CD14-positive monocyte (primary cell): ENCODE measurements around the gene GRM8. TPM values are rescaled to one million over a fixed set of nuclear protein-coding genes. Genes with fewer than 3 reads are reported as not detected.
"Not testable (repeated sequence)": the region's sequence is repeated elsewhere in the genome, so short reads cannot be mapped to it uniquely, and the experiment has no call there.

Experiments
- DNase-seq, 3 donors: peaks; one replicate each; pipeline ENCODE4 v3.0.0-alpha.2; 2011 to 2022
- H2AFZ ChIP-seq: 2 replicates; pipeline ENCODE4 v1.6.0; 2012; ENCODE audit warnings: mild to moderate bottlenecking, low read depth, low read length, inconsistent platforms; ENCODE audit not compliant: insufficient read depth, poor library complexity, severe bottlenecking
- H3K27ac ChIP-seq, 2 donors: 1 replicate in 1 of 2; 2 replicates in 1 of 2; pipeline ENCODE4 v1.5.1; 2012 to 2013; ENCODE audit warnings: low read length in 2 of 2, control low read depth in 1 of 2, inconsistent platforms in 1 of 2, low read depth in 1 of 2, mild to moderate bottlenecking in 1 of 2
- H3K27me3 ChIP-seq, 2 donors: one replicate each; pipeline versions ENCODE4 v1.6.0 to v1.6.1; 2011 to 2013; ENCODE audit warnings: low read length in 2 of 2; ENCODE audit not compliant: control insufficient read depth in 2 of 2, insufficient read depth in 2 of 2
- H3K36me3 ChIP-seq, 2 donors: replicated peaks in 1 of 2; 1 replicate in 1 of 2; 2 replicates in 1 of 2; pipeline versions ENCODE4 v1.5.1 to v1.6.1; 2012 to 2013; ENCODE audit warnings: low read length in 2 of 2, control low read depth in 1 of 2, inconsistent platforms in 1 of 2, mild to moderate bottlenecking in 1 of 2; ENCODE audit not compliant: insufficient read depth in 2 of 2, control insufficient read depth in 1 of 2
- H3K4me1 ChIP-seq, 2 donors: 1 replicate in 1 of 2; 2 replicates in 1 of 2; pipeline versions ENCODE4 v1.5.1 to v1.6.1; 2012 to 2013; ENCODE audit warnings: low read length in 2 of 2, control low read depth in 1 of 2, inconsistent platforms in 1 of 2, mild to moderate bottlenecking in 1 of 2, moderate library complexity in 1 of 2; ENCODE audit not compliant: insufficient read depth in 2 of 2, control insufficient read depth in 1 of 2
- H3K4me2 ChIP-seq: replicated peaks from 2 replicates; pipeline ENCODE3; 2012; ENCODE audit warnings: low read length, moderate library complexity, mild to moderate bottlenecking; ENCODE audit not compliant: poor library complexity, severe bottlenecking; ENCODE audit errors: extremely low read depth
- H3K4me3 ChIP-seq, 3 experiments: fragments of 200-600 bp in 1 of 3; sonication (generic) in 1 of 3; replicated peaks in 1 of 3; 1 replicate in 2 of 3; 2 replicates in 1 of 3; pipeline ENCODE4 v1.5.1; 2011 to 2013; ENCODE audit warnings: low read length in 3 of 3, mild to moderate bottlenecking in 3 of 3, control low read depth in 2 of 3, low read depth in 2 of 3, inconsistent platforms in 1 of 3, moderate library complexity in 1 of 3
- H3K79me2 ChIP-seq: 2 replicates; pipeline ENCODE4 v1.6.0; 2012; ENCODE audit warnings: mild to moderate bottlenecking, control low read depth, inconsistent platforms, low read length, moderate library complexity; ENCODE audit not compliant: insufficient read depth
- H3K9ac ChIP-seq: 2 replicates; pipeline ENCODE4 v1.6.0; 2017; ENCODE audit warnings: low read length, mild to moderate bottlenecking; ENCODE audit not compliant: insufficient read depth, poor library complexity, severe bottlenecking
- H3K9me3 ChIP-seq, 2 donors: replicated peaks in 1 of 2; 1 replicate in 1 of 2; 2 replicates in 1 of 2; pipeline versions ENCODE4 v1.5.1 to v1.6.1; 2012 to 2013; ENCODE audit warnings: low read length in 2 of 2, control low read depth in 1 of 2; ENCODE audit not compliant: control insufficient read depth in 1 of 2, insufficient read depth in 1 of 2
- H4K20me1 ChIP-seq: 2 replicates; pipeline ENCODE4 v1.6.0; 2012; ENCODE audit warnings: mild to moderate bottlenecking, low read length, control low read depth, moderate library complexity; ENCODE audit not compliant: insufficient read depth
- H3K27ac Mint-ChIP-seq, 7 donors: one replicate each; pipeline ENCODE4 v1.8.0; 2020; ENCODE audit warnings: mild to moderate bottlenecking in 7 of 7, mixed read lengths in 7 of 7, moderate library complexity in 6 of 7, inconsistent platforms in 2 of 7
- H3K27me3 Mint-ChIP-seq, 3 donors: one replicate each; pipeline ENCODE4 v1.8.0; 2021 to 2022; ENCODE audit warnings: low read depth in 3 of 3, mild to moderate bottlenecking in 3 of 3, mixed read lengths in 3 of 3, moderate library complexity in 3 of 3, inconsistent platforms in 1 of 3
- H3K36me3 Mint-ChIP-seq, 2 donors: one replicate each; pipeline ENCODE4 v1.8.0; 2020; ENCODE audit warnings: mixed read lengths in 2 of 2, inconsistent platforms in 1 of 2, mild to moderate bottlenecking in 1 of 2
- H3K4me1 Mint-ChIP-seq: one replicate; pipeline ENCODE4 v1.8.0; 2020; ENCODE audit warnings: mild to moderate bottlenecking, mixed read lengths
- H3K4me3 Mint-ChIP-seq, 2 donors: one replicate each; pipeline ENCODE4 v1.8.0; 2020; ENCODE audit warnings: mild to moderate bottlenecking in 2 of 2, mixed read lengths in 2 of 2, moderate library complexity in 1 of 2
- H3K9me3 Mint-ChIP-seq, 7 donors: one replicate each; pipeline ENCODE4 v1.8.0; 2020 to 2022; ENCODE audit warnings: mixed read lengths in 7 of 7, mild to moderate bottlenecking in 6 of 7, moderate library complexity in 6 of 7, inconsistent platforms in 2 of 7
- CTCF ChIP-seq: fragments of 200-600 bp; IDR thresholded peaks from one replicate; pipeline ENCODE4 v1.8.0; 2022; ENCODE audit warnings: antibody characterized with exemption, mild to moderate bottlenecking
- WGBS: methylation state at CpG from one replicate; pipeline ENCODE4 v1.1.5; 2013; ENCODE audit warnings: missing lambda C conversion rate; ENCODE audit not compliant: insufficient coverage; 5-methylcytosine and 5-hydroxymethylcytosine counted together
- intact Hi-C, 2 donors: fragments of 100-400 bp; cut with micrococcal nuclease; formaldehyde crosslinking; loops; one replicate each; pipeline versions ENCODE4 v1.15.0 to v1.15.1; 2023
- polyA plus RNA-seq, 3 donors: library from polyadenylated mRNA; depleted of rRNA in 1 of 3; unstranded in 2 of 3; stranded (reverse) in 1 of 3; fragments of 300-500 nt in 2 of 3; fragments of >200 nt in 1 of 3; fragmentation: Illumina TruSeq in 2 of 3; gene quantifications; 1 replicate in 2 of 3; 2 replicates in 1 of 3; pipeline ENCODE4 v1.2.3, GENCODE V29; 2012 to 2021

The GRM8 gene
- polyA plus RNA-seq, 3 donors = not detected

GRCh38 chr7:126682176-126682575 is 570.6 kb downstream of the GRM8 start:
- no peak overlapping the region for H3K27ac Mint-ChIP-seq
- Histone ChIP-seq H3K27ac (no peak overlapping the region), H3K4me2 (no peak overlapping the region), H3K9me3 (peaks cover 5 to 21% of the 10 kb centered on the region in 2 donors), H3K4me3 (no peak overlapping the region), H3K27me3 (no peaks in the 10 kb centered on the region), H2AFZ (no peak overlapping the region), H4K20me1 (no peaks in the 10 kb centered on the region), H3K9ac (no peak overlapping the region), H3K79me2 (no peaks in the 10 kb centered on the region), H3K36me3 (no peaks in the 10 kb centered on the region), H3K4me1 (no peaks in the 10 kb centered on the region)
- no peaks in the 10 kb centered on the region for H3K4me1 Mint-ChIP-seq
- H3K27me3 Mint-ChIP-seq = peaks cover 0 to 3% (median 1%) of the 10 kb centered on the region in 3 donors
- intact Hi-C loops = no loop called here
- no peaks in the 10 kb centered on the region for H3K36me3 Mint-ChIP-seq
- no peak for TF ChIP-seq CTCF
- no peak overlapping the region for H3K4me3 Mint-ChIP-seq
- DNase-seq = no peak
- peaks cover 0 to 23% (median 14%) of the 10 kb centered on the region in 7 donors for H3K9me3 Mint-ChIP-seq

DNA sequence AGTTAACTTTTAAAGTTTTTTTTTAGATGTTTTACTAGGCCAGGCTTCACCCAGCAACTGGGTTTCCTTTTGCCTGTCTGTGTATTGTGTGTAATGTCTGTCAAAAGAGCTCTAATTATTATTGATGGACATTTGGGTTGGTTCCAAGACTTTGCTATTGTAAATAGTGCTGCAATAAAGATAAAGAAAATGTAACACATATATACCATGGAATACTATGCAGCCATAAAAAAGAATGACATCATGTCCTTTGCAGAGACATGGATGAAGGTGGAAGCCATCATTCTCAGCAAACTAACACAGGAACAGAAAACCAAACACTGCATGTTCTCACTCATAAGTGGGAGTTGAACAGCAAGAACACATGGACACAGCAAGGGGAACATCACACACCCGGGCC is 584.0 kb downstream of the GRM8 start:
- H3K27me3 Mint-ChIP-seq, DNase-seq, H3K4me1 ChIP-seq, H3K27me3 ChIP-seq, H3K9me3 ChIP-seq, H3K4me3 Mint-ChIP-seq, H3K27ac ChIP-seq, H3K4me2 ChIP-seq, H3K79me2 ChIP-seq, intact Hi-C loops, H3K9ac ChIP-seq, H3K4me3 ChIP-seq, H2AFZ ChIP-seq, H3K4me1 Mint-ChIP-seq, H3K36me3 Mint-ChIP-seq, H3K36me3 ChIP-seq, H4K20me1 ChIP-seq: not testable (repeated sequence)
- no CpG with 5 or more reads among the region's 1 CpG for WGBS
- peaks cover 0 to 10% (median 2%) of the 10 kb centered on the region in 7 donors for H3K9me3 Mint-ChIP-seq
- peak overlapping the region in 1 of 7 donors; percentile 9 for H3K27ac Mint-ChIP-seq
